Liver (tissue), 9 donors: ENCODE data around the gene MRPL9. TPM values are rescaled to one million over a fixed set of nuclear protein-coding genes. Genes with fewer than 3 reads are reported as not detected.

Source experiments
- DNase-seq: peaks from one replicate; pipeline ENCODE4 v3.0.0-alpha.2; 2017; ENCODE audit warnings: low spot score
- H3K27ac ChIP-seq, 2 donors: one replicate each; pipeline ENCODE4 v1.7.0; 2013; ENCODE audit warnings: inconsistent platforms in 2 of 2, low read length in 2 of 2, control low read depth in 1 of 2, low read depth in 1 of 2, mild to moderate bottlenecking in 1 of 2
- H3K27me3 ChIP-seq, 4 donors: one replicate each; pipeline versions ENCODE4 v1.6.1 to v1.7.0; 2013; ENCODE audit warnings: low read length in 3 of 4, inconsistent platforms in 1 of 4, mild to moderate bottlenecking in 1 of 4, moderate library complexity in 1 of 4; ENCODE audit not compliant: control insufficient read depth in 4 of 4, insufficient read depth in 4 of 4
- H3K36me3 ChIP-seq, 4 donors: one replicate each; pipeline versions ENCODE4 v1.6.1 to v1.7.0; 2013; ENCODE audit warnings: low read length in 3 of 4, mild to moderate bottlenecking in 3 of 4, low read depth in 1 of 4, moderate library complexity in 1 of 4; ENCODE audit not compliant: control insufficient read depth in 4 of 4, insufficient read depth in 3 of 4
- H3K4me1 ChIP-seq, 4 donors: one replicate each; pipeline versions ENCODE4 v1.6.1 to v1.7.0; 2013; ENCODE audit warnings: low read length in 3 of 4, mild to moderate bottlenecking in 3 of 4, moderate library complexity in 1 of 4; ENCODE audit not compliant: control insufficient read depth in 4 of 4, insufficient read depth in 4 of 4
- H3K4me3 ChIP-seq, 3 donors: one replicate each; pipeline versions ENCODE4 v1.6.1 to v1.7.0; 2013; ENCODE audit warnings: low read length in 3 of 3, control low read depth in 1 of 3, low read depth in 1 of 3, mild to moderate bottlenecking in 1 of 3
- H3K9ac ChIP-seq, 2 donors: one replicate each; pipeline ENCODE4 v1.7.0; 2013; ENCODE audit warnings: low read length in 2 of 2, mild to moderate bottlenecking in 2 of 2, moderate library complexity in 2 of 2, control low read depth in 1 of 2, low read depth in 1 of 2
- H3K9me3 ChIP-seq, 4 donors: one replicate each; pipeline versions ENCODE4 v1.6.1 to v1.7.0; 2013; ENCODE audit warnings: low read length in 3 of 4; ENCODE audit not compliant: control insufficient read depth in 4 of 4
- ATF3 ChIP-seq: IDR thresholded peaks from 2 replicates; pipeline ENCODE4 v1.6.1; 2016; ENCODE audit warnings: antibody characterized with exemption
- CTCF ChIP-seq: fragments of 150-350 bp; IDR thresholded peaks from 2 replicates; pipeline ENCODE4 v1.5.1; 2017; ENCODE audit warnings: improper control_type of control experiment, low read depth, low read length; ENCODE audit not compliant: missing input control
- FOXA1 ChIP-seq: IDR thresholded peaks from 2 replicates; pipeline ENCODE4 v1.6.1; 2016; ENCODE audit warnings: antibody characterized with exemption
- FOXA2 ChIP-seq: IDR thresholded peaks from 2 replicates; pipeline ENCODE4 v1.6.1; 2016; ENCODE audit warnings: antibody characterized with exemption
- GABPA ChIP-seq, 2 donors: IDR thresholded peaks in 1 of 2; conservative IDR thresholded peaks in 1 of 2; 2 replicates each; pipeline ENCODE4 v1.6.1; 2016; ENCODE audit warnings: antibody characterized with exemption in 2 of 2, mild to moderate bottlenecking in 1 of 2, moderate library complexity in 1 of 2
- HNF4A ChIP-seq, 2 donors: conservative IDR thresholded peaks; 2 replicates each; pipeline ENCODE4 v1.6.1; 2016; ENCODE audit warnings: antibody characterized with exemption in 2 of 2, mild to moderate bottlenecking in 2 of 2
- HNF4G ChIP-seq: IDR thresholded peaks from 2 replicates; pipeline ENCODE4 v1.6.1; 2016; ENCODE audit warnings: antibody characterized with exemption
- MAX ChIP-seq: IDR thresholded peaks from 2 replicates; pipeline ENCODE4 v1.6.1; 2016; ENCODE audit warnings: antibody characterized with exemption
- NR2F2 ChIP-seq: IDR thresholded peaks from 2 replicates; pipeline ENCODE4 v1.6.1; 2016; ENCODE audit warnings: antibody characterized with exemption
- REST ChIP-seq: IDR thresholded peaks from 2 replicates; pipeline ENCODE4 v1.6.1; 2016; ENCODE audit warnings: antibody characterized with exemption, mild to moderate bottlenecking
- RXRA ChIP-seq, 2 donors: IDR thresholded peaks; 2 replicates each; pipeline ENCODE4 v1.6.1; 2017 to 2018; ENCODE audit warnings: antibody characterized with exemption in 2 of 2, mild to moderate bottlenecking in 1 of 2
- SP1 ChIP-seq: IDR thresholded peaks from 2 replicates; pipeline ENCODE4 v1.6.1; 2018; ENCODE audit warnings: antibody characterized with exemption, mild to moderate bottlenecking
- TAF1 ChIP-seq: conservative IDR thresholded peaks from 2 replicates; pipeline ENCODE4 v1.6.1; 2016; ENCODE audit warnings: antibody characterized with exemption, mild to moderate bottlenecking
- ZBTB33 ChIP-seq: IDR thresholded peaks from 2 replicates; pipeline ENCODE4 v1.6.1; 2016; ENCODE audit warnings: antibody characterized with exemption
- WGBS: extraction: QIAGEN DNeasy Blood & Tissue Kit; methylation state at CpG from one replicate; pipeline ENCODE4 v1.1.7; 2013; 5-methylcytosine and 5-hydroxymethylcytosine counted together
- polyA plus RNA-seq, 2 donors: library from polyadenylated mRNA; stranded (reverse) in 1 of 2; unstranded in 1 of 2; fragments of 200-250 nt in 1 of 2; fragments of >200 nt in 1 of 2; fragmentation: Nextera tagmentation in 1 of 2; extraction: Ambion mirVana in 1 of 2; gene quantifications; one replicate each; pipeline versions ENCODE4 v1.2.1 to v1.2.3, GENCODE V29; 2013 to 2015
- total RNA-seq, 2 donors: library from RNA; depleted of rRNA; stranded (reverse); fragments of >200 nt; gene quantifications; one replicate each; pipeline ENCODE4 v1.2.3, GENCODE V29; 2014
- donor health status: healthy.
- donor health status: healthy.
- donor health status: healthy.
- donor health status: healthy.
- donor health status: healthy.

The MRPL9 gene
- total and polyA plus RNA-seq, 4 donors: 22.5 to 43.5 (median 31.6) TPM

- no peak for TF ChIP-seq ZBTB33
- no peak for TF ChIP-seq ATF3
Measured at GRCh38 chr1:151801310-151801820, 38.1 kb upstream of the MRPL9 start (continued).

- WGBS: 60% methylated on average over 8 of the region's 8 CpGs
- no peaks in the 10 kb centered on the region for H3K4me1 ChIP-seq
- no peak overlapping the region for H3K9ac ChIP-seq
- H3K27ac ChIP-seq: no peak overlapping the region
- H3K27me3 ChIP-seq: no peaks in the 10 kb centered on the region
- no peak overlapping the region for H3K4me3 ChIP-seq
- no peaks in the 10 kb centered on the region for H3K36me3 ChIP-seq
- no peak for DNase-seq
- TF ChIP-seq HNF4A (conservative IDR thresholded peaks at IDR 0.05) (peak in 1 of 2 donors; percentile 65), NR2F2 (peak; percentile 85), FOXA2 (no peak), RXRA (IDR thresholded peaks at IDR 0.05) (peak in 1 of 2 donors; percentile 9)
- no peaks in the 10 kb centered on the region for H3K9me3 ChIP-seq
Measured at GRCh38 chr1:151800830-151801229, 37.5 kb upstream of the MRPL9 start.

- H3K9ac ChIP-seq: no peak overlapping the region
- TF ChIP-seq FOXA2 (no peak), REST (no peak), MAX (no peak), HNF4A (conservative IDR thresholded peaks at IDR 0.05) (no peak), ATF3 (no peak), FOXA1 (no peak), TAF1 (no peak), GABPA (IDR thresholded peaks at IDR 0.05 in 1 of 2, conservative IDR thresholded peaks at IDR 0.05 in 1 of 2) (no peak), SP1 (no peak), NR2F2 (no peak), RXRA (IDR thresholded peaks at IDR 0.05) (no peak), CTCF (no peak), HNF4G (no peak)
- no peaks in the 10 kb centered on the region for H3K4me1 ChIP-seq
- no peak overlapping the region for H3K4me3 ChIP-seq
- H3K36me3 ChIP-seq: no peaks in the 10 kb centered on the region
- H3K27me3 ChIP-seq: no peaks in the 10 kb centered on the region
- no peak overlapping the region for H3K27ac ChIP-seq
- no peak for DNase-seq
- WGBS: 69% methylated on average over 9 of the region's 9 CpGs
- H3K9me3 ChIP-seq: no peaks in the 10 kb centered on the region
Measured at GRCh38 chr1:151799179-151800022, 36.1 kb upstream of the MRPL9 start.
